NCI-H1930 (cell line): Measurements from ENCODE around the gene MAG.

Experiments used
- DNase-seq, 2 experiments: peaks; one replicate each; lab custom pipeline; 2025; lab: John Stamatoyannopoulos, UW

Gene MAG

GRCh38 chr19:35299523-35300338 is 7.8 kb downstream of the MAG start:
- DNase-seq: peak in 1 of 2 experiments; percentile 9

DNA sequence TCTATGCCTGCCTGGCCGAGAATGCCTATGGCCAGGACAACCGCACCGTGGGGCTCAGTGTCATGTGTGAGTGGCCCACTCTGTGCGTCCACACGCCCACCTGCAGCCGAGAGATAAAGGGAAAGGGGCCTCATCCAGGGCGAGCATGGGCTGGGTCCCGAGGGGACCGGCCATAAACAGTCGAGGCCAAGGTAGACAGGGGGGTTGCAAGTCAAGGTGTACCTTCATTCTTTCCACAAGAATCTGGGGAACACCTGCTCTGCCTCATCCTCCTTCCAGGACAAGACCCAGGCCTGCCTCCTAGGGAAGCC is 8.3 kb downstream of the MAG start:
- no peak for DNase-seq

DNA sequence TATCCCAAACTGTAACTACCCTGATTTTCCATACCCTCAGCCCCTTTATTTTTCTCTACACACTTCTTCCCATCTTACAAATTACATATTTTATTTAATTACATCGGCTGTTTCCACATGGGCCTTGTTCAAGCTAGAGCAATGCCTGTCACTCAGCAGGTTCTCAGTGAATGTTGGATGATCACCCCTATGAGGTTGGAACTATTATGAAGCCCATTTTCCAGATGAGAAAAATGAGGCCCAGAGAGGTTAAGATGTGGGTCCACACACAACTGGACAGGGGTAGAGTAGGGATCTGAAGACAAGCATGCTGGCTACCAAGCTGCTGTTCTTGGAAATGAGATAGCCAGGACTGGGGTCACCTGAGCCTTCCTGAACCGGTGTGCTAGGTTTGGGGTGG is 10.0 kb downstream of the MAG start:
- no peak for DNase-seq

DNA sequence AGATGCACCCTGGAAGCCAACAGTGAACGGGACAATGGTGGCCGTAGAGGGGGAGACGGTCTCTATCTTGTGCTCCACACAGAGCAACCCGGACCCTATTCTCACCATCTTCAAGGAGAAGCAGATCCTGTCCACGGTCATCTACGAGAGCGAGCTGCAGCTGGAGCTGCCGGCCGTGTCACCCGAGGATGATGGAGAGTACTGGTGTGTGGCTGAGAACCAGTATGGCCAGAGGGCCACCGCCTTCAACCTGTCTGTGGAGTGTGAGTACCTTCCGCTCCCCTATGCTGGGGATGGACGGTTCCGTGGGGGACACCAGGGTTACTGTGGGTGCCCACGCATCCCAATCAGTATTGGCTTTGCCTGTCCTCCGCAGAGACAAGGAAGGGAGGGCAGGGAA is 10.5 kb downstream of the MAG start:
- no peak for DNase-seq

DNA sequence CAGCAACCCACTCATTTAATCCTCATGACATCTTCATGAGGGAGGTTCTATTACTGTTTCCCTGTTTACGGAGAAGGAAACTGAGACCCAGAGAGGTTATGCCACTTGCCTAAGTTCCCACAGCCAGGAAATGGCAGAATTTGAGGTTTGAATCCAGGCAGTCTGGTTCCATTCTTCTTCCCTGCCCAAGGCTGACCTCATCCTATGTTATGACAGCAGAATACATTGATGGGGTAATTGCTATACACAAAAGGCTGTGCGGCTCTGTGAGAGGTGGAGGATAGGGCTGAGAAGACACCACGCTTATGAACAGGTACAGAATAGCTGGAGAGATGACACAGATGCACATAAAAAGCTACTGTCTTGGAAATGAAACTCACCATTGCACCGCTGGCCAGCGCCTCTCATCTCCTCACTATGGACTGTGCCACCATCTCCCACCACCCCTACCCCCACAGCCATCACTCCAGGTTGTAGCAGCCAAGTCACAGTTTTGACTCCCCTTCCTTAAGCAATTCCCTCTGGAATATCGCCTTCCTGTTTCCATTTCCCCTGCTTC is 11.5 kb downstream of the MAG start:
- no peak for DNase-seq

DNA sequence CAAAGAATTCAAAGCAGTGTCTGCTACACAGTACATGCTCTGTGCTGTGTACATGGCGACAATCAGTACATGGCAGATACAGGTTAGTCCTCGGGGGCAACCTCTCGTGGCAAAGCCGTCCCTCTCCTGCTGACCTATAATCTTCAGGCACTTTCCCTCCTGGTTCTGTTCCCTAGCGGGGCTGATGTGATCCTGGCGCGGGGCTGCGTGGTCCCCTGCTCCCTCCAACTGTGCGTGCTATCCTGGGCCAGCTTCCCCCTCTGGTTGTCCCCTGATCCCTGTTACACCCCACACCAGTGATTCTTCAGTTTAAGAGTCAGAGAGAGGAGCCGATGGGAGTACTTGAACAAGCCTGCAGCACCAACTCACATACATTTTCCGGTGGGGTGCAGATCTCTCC is 12.1 kb downstream of the MAG start:
- no peak for DNase-seq

GRCh38 chr19:35305181-35305580 is 13.2 kb downstream of the MAG start:
- DNase-seq: no peak

- DNase-seq: no peak
These were observed 14.7 kb downstream of the MAG start for GRCh38 chr19:35306473-35307246.

DNA sequence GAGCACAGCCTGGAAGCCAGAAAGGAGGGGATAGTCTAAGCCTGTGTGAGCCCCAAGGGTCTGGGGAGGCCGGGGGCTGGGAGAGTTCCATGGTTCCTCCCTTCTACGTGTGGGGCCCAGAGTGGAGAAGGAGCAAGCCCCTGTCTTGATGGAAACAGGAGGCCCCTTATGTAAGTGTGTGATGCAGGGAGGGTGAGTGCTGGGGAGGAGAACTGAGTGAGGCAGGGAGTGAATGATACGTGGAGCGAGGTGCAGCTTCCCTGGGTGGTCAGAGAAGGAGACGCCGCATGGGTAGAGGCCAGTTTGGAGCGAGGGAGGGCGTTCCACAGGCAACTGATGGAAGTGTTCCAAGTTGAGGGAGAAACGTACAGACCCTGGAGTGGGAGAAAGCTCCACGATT is 16.0 kb downstream of the MAG start:
- DNase-seq: no peak

GRCh38 chr19:35308910-35309309 is 16.9 kb downstream of the MAG start:
- no peak for DNase-seq

DNA sequence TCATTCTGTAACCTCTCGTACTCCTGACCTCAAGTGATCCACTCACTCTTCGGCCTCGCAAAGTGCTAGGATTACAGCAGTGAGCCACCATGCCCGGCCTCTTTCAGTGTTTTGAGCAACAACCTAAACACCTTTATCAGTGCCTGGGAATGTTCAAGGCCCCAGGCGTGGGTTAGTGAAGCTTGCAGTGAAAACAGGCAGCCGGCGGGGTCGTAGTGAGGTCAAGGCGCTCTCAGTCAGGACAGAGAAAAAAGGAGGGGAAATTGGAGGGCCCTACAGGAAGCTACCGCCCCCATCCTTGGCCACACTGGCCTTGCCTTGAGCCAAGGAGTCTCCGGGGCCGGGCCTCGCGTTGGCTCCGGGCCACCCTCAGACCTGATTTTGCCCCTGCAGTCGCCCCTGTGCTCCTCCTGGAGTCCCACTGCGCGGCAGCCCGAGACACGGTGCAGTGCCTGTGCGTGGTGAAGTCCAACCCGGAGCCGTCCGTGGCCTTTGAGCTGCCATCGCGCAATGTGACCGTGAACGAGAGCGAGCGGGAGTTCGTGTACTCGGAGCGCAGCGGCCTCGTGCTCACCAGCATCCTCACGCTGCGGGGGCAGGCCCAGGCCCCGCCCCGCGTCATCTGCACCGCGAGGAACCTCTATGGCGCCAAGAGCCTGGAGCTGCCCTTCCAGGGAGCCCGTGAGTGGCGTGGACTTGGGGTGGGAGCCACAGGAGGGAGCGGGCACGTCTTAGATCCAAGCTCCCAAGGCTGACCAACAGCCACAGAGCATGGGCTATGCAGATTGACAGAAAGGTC is 17.7 kb downstream of the MAG start:
- no peak for DNase-seq

GRCh38 chr19:35310331-35310730 is 18.4 kb downstream of the MAG start:
- no peak for DNase-seq

GRCh38 chr19:35310811-35311465 is 19.0 kb downstream of the MAG start:
- no peak for DNase-seq

DNA sequence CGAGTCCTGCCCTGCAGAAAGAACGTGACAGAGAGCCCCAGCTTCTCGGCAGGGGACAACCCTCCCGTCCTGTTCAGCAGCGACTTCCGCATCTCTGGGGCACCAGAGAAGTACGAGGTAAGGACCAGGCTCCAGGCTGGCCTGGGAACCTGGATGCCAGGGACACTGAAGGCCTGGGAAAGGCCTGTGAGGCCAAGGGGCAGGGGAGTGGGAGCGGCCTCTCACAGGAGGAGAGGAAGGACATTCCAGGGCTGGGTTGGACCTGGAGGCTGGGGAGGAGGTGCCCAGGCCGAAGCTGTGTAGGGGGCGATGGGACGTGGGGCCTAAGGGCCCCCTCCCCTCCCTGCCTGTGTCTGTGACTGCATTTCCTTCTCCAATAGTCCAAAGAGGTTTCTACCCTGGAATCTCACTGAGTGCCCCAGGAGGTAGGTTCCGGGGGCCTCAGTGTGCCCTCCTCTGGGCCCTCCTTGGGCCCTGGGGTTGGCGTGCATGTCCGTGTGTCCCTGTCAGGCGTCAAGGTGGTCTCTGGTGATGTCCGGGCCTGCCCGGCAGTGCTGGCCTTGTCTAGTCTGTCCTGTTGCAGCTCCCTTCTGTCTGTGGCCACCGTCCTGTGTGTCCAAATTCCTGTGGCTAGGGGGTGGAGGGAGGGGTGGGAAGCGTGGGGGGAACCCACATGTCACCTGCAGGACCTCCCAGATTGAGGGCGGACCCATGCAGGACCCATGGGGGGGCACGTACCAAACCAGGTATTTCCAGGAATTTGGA is 20.1 kb downstream of the MAG start:
- no peak for DNase-seq

GRCh38 chr19:35313587-35313986 is 21.6 kb downstream of the MAG start:
- DNase-seq: no peak

GRCh38 chr19:35314031-35314430 is 22.1 kb downstream of the MAG start:
- no peak for DNase-seq

DNA sequence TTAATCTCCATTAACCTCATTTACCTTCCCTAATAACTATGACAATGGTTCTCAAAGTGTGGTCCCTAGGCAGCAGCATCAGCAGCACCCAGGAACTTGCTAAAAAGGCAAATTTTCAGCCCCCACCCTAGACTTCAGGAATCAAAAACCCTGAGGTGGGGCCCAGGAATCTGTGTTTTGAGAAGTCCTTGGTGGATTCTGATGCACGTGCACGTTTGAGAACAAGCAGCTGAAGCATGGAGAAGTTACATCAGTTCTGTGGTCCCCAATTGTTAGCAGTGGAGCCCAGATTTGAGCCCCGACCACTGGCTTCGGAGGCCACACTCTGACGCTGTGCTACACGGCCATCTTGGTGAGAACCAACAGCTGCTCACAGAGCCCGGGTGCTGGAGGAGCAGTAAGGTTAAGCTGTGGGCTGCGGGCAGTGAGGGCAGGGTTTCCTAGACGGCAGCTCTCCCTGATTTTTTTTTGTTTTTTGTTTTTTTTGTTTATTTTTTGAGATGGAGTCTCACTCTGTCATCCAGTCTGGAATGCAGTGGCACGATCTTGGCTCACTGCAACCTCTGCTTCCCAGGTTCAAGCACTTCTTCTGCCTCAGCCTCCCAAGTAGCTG is 23.0 kb downstream of the MAG start:
- DNase-seq: no peak

GRCh38 chr19:35315883-35316282 is 23.9 kb downstream of the MAG start:
- no peak for DNase-seq

GRCh38 chr19:35316560-35316959 is 24.6 kb downstream of the MAG start:
- no peak for DNase-seq

- no peak for DNase-seq
These were observed 25.6 kb downstream of the MAG start for GRCh38 chr19:35317464-35318043.
